Measurements from ENCODE around the gene TMEM98.

- TF ChIP-seq CTCF (IDR thresholded peaks at IDR 0.05): no peak
- no peak for TF ChIP-seq POLR2A (IDR thresholded peaks at IDR 0.05)
- no peak for TF ChIP-seq POLR2AphosphoS5 (IDR thresholded peaks at IDR 0.05)
Measured at GRCh38 chr17:32958418-32958817, 30.5 kb downstream of the TMEM98 start.
